OCI-LY1 (cell line): ENCODE data around the gene PGA5.

Source experiments
- EZH2 ChIP-seq: fragments of 200-600 bp; sonication (generic), shearing (Covaris generic); IDR thresholded peaks from 2 replicates; pipeline ENCODE4 v1.8.0; 2017; ENCODE audit warnings: borderline replicate concordance, mixed run types, mild to moderate bottlenecking, antibody characterized with exemption, low read length, moderate library complexity, mixed read lengths
- TF ChIP-seq, protein P1 (sequence below): fragments of 200-600 bp; sonication (generic), shearing (Covaris generic); IDR thresholded peaks from 2 replicates; pipeline ENCODE4 v1.5.1; 2017; ENCODE audit warnings: mild to moderate bottlenecking, antibody characterized with exemption, low read length, moderate library complexity, mixed read lengths

- TF ChIP-seq, protein P1, sequence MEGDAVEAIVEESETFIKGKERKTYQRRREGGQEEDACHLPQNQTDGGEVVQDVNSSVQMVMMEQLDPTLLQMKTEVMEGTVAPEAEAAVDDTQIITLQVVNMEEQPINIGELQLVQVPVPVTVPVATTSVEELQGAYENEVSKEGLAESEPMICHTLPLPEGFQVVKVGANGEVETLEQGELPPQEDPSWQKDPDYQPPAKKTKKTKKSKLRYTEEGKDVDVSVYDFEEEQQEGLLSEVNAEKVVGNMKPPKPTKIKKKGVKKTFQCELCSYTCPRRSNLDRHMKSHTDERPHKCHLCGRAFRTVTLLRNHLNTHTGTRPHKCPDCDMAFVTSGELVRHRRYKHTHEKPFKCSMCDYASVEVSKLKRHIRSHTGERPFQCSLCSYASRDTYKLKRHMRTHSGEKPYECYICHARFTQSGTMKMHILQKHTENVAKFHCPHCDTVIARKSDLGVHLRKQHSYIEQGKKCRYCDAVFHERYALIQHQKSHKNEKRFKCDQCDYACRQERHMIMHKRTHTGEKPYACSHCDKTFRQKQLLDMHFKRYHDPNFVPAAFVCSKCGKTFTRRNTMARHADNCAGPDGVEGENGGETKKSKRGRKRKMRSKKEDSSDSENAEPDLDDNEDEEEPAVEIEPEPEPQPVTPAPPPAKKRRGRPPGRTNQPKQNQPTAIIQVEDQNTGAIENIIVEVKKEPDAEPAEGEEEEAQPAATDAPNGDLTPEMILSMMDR: no peak
- TF ChIP-seq EZH2: no peak
Measured at GRCh38 chr11:61273178-61274078, 32.5 kb downstream of the PGA5 start.
